Measurements from ENCODE around the gene DPF3.

Gene DPF3

GRCh38 chr14:72680853-72681640 is 212.9 kb downstream of the DPF3 start:
- DNase-seq (ENCODE audit: low read depth), result no peak

- DNase-seq (ENCODE audit: low read depth), result no peak
Observed at GRCh38 chr14:72679536-72680151, 214.3 kb downstream of the DPF3 start.

- DNase-seq (ENCODE audit: low read depth), result no peak
Observed at GRCh38 chr14:72679141-72679535, 214.8 kb downstream of the DPF3 start.

- DNase-seq (ENCODE audit: low read depth), result no peak
Observed at GRCh38 chr14:72678356-72678755, 215.5 kb downstream of the DPF3 start.

GRCh38 chr14:72677664-72678063 is 216.2 kb downstream of the DPF3 start:
- DNase-seq (ENCODE audit: low read depth), result no peak

GRCh38 chr14:72675126-72675525 is 218.8 kb downstream of the DPF3 start:
- DNase-seq (ENCODE audit: low read depth), result no peak

GRCh38 chr14:72673179-72673578 is 220.7 kb downstream of the DPF3 start:
- no peak for DNase-seq (ENCODE audit: low read depth)

- no peak for DNase-seq (ENCODE audit: low read depth)
Observed at GRCh38 chr14:72666610-72667009, 227.3 kb downstream of the DPF3 start.

GRCh38 chr14:72665259-72665658 is 228.6 kb downstream of the DPF3 start:
- no peak for DNase-seq (ENCODE audit: low read depth)

GRCh38 chr14:72664651-72665050 is 229.2 kb downstream of the DPF3 start:
- DNase-seq (ENCODE audit: low read depth), result no peak

- DNase-seq (ENCODE audit: low read depth), result no peak
Observed at GRCh38 chr14:72663956-72664650, 229.8 kb downstream of the DPF3 start.

GRCh38 chr14:72663076-72663487 is 230.8 kb downstream of the DPF3 start:
- DNase-seq (ENCODE audit: low read depth), result no peak

GRCh38 chr14:72662214-72662613 is 231.7 kb downstream of the DPF3 start:
- DNase-seq (ENCODE audit: low read depth), result no peak

- DNase-seq (ENCODE audit: low read depth), result no peak
Observed at GRCh38 chr14:72657214-72657921, 236.5 kb downstream of the DPF3 start.

- no peak for DNase-seq (ENCODE audit: low read depth)
Observed at GRCh38 chr14:72653026-72653425, 240.9 kb downstream of the DPF3 start.

- DNase-seq (ENCODE audit: low read depth), result no peak
Observed at GRCh38 chr14:72652179-72652578, 241.7 kb downstream of the DPF3 start.

- DNase-seq (ENCODE audit: low read depth), result no peak
Observed at GRCh38 chr14:72651714-72652113, 242.2 kb downstream of the DPF3 start.

GRCh38 chr14:72651081-72651480 is 242.8 kb downstream of the DPF3 start:
- no peak for DNase-seq (ENCODE audit: low read depth)

GRCh38 chr14:72649603-72650227 is 244.2 kb downstream of the DPF3 start:
- DNase-seq (ENCODE audit: low read depth), result no peak

- DNase-seq (ENCODE audit: low read depth), result no peak
Observed at GRCh38 chr14:72647782-72648181, 246.1 kb downstream of the DPF3 start.

GRCh38 chr14:72646861-72647528 is 246.9 kb downstream of the DPF3 start:
- no peak for DNase-seq (ENCODE audit: low read depth)
